ENCODE results near the gene KCNQ1.

DNA sequence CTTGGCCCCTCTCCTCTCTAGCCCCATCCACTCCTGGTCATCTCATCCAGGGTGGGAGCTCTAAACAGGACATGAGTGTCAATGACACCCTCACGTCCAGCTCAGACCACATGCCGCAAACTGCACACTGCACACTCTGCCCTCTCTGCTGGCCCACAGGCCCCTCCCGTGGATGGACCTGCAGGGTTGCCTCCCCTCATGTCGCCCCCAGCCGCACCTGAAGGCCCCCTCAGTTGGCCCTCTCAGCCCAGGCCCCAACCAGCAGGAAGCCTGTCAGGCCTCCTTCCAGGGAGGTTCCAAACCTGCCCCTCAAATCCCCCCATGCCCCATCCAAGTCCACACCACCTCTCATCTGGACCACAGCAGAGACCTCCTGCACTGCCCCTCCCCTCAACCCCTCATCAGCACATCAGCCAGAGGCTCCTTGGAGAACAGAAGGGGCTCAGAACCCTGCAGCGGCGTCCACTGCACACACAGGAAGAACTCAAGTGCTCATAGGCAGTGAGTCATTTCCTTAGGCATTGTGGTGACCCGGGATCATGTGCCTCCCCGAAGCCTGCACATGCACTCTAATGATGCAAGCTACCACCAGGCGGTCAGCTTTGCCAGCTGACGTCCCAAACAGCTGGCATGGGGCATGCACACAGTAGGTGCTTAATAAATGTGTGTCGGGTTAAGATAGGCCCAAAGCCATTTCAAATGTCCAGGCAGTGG lies 453.7 kb downstream of the KCNQ1 start:
- TF ChIP-seq CTCF (IDR thresholded peaks at IDR 0.05; ENCODE audit: insufficient read depth, low read length, poor library complexity, severe bottlenecking) (no peak), EZH2phosphoT487 (conservative IDR thresholded peaks at IDR 0.05; ENCODE audit: low read length) (no peak)
